NT2/D1 (cell line): ENCODE measurements around the gene GPRC5A.

Experiments
- SUZ12 ChIP-seq: IDR thresholded peaks from 2 replicates; pipeline ENCODE4 v1.6.1; 2011; ENCODE audit not compliant: insufficient read length, insufficient read depth; ENCODE audit errors: extremely low read depth
- YY1 ChIP-seq: IDR thresholded peaks from 2 replicates; pipeline ENCODE4 v1.6.1; 2011; ENCODE audit not compliant: insufficient read length, insufficient read depth

DNA sequence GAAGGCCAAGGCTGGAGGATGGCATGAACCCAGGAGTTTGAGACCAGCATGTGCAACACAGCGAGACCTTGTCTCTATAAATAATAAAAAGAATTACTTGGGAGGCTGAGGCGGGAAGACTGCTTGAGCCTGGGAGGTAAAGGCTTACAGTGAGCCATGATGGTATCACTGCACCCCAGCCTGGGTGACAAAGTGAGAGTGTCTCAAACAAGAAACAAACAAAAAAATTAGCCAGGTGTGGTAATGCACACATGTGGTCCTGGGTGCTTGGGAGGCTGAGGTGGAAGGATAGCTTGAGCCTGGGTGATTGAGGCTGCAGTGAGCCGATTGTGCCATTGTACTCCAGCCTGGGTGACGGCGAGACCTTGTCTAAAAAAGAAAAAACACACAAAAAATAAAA lies 1.7 kb upstream of the GPRC5A start:
- TF ChIP-seq SUZ12 (no peak), YY1 (no peak)
